Stimulated activated CD8-positive, alpha-beta memory T cell treated with anti-CD3 and anti-CD28 coated beads, Interleukin-4, amount 100 ng/mL, for 1 hour (primary cell): ENCODE results near the gene DOCK1.

Experiments
- DNase-seq, 2 donors: peaks; one replicate each; pipeline ENCODE4 v3.0.0-alpha.2; 2020; ENCODE audit warnings: low read depth in 2 of 2, low spot score in 1 of 2

DOCK1 gene

GRCh38 chr10:127332631-127333030, 427.4 kb downstream of the DOCK1 start:
- no peak for DNase-seq

GRCh38 chr10:127337801-127338200, 432.6 kb downstream of the DOCK1 start:
- DNase-seq, result no peak

- DNase-seq, result no peak
These were observed 433.3 kb downstream of the DOCK1 start for GRCh38 chr10:127338399-127339110.

GRCh38 chr10:127343821-127344220, 438.6 kb downstream of the DOCK1 start:
- DNase-seq, result no peak

GRCh38 chr10:127344346-127344745, 439.1 kb downstream of the DOCK1 start:
- no peak for DNase-seq

- no peak for DNase-seq
These were observed 440.2 kb downstream of the DOCK1 start for GRCh38 chr10:127345231-127345965.

GRCh38 chr10:127346604-127347003, 441.4 kb downstream of the DOCK1 start:
- no peak for DNase-seq

- DNase-seq, result no peak
These were observed 442.2 kb downstream of the DOCK1 start for GRCh38 chr10:127347202-127347959.

GRCh38 chr10:127349737-127350136, 444.5 kb downstream of the DOCK1 start:
- DNase-seq, result no peak

GRCh38 chr10:127351542-127351941, 446.3 kb downstream of the DOCK1 start:
- DNase-seq, result no peak

GRCh38 chr10:127353544-127353943, 448.3 kb downstream of the DOCK1 start:
- no peak for DNase-seq

GRCh38 chr10:127354255-127354654, 449.0 kb downstream of the DOCK1 start:
- DNase-seq, result no peak

GRCh38 chr10:127354992-127355391, 449.8 kb downstream of the DOCK1 start:
- DNase-seq, result no peak

GRCh38 chr10:127356360-127356759, 451.1 kb downstream of the DOCK1 start:
- no peak for DNase-seq

- DNase-seq, result no peak
These were observed 452.0 kb downstream of the DOCK1 start for GRCh38 chr10:127357265-127357664.

GRCh38 chr10:127358337-127358736, 453.1 kb downstream of the DOCK1 start:
- DNase-seq, result no peak

GRCh38 chr10:127364034-127364433, 458.8 kb downstream of the DOCK1 start:
- DNase-seq, result no peak

- DNase-seq, result no peak
These were observed 462.9 kb downstream of the DOCK1 start for GRCh38 chr10:127368101-127368500.

- DNase-seq, result no peak
These were observed 463.7 kb downstream of the DOCK1 start for GRCh38 chr10:127368929-127369328.

- DNase-seq, result no peak
These were observed 465.4 kb downstream of the DOCK1 start for GRCh38 chr10:127370601-127371000.

- no peak for DNase-seq
These were observed 467.1 kb downstream of the DOCK1 start for GRCh38 chr10:127372361-127372760.
